ENCODE measurements around the gene SDC4. TPM values are rescaled to one million over a fixed set of nuclear protein-coding genes. Genes with fewer than 3 reads are reported as not detected.
A peak's percentile ranks its signal among the peaks of the same experiment; 100 is the strongest.

The SDC4 gene
- total RNA-seq, 2 donors from 2014 or later, result 62.0 to 97.6 TPM

DNA sequence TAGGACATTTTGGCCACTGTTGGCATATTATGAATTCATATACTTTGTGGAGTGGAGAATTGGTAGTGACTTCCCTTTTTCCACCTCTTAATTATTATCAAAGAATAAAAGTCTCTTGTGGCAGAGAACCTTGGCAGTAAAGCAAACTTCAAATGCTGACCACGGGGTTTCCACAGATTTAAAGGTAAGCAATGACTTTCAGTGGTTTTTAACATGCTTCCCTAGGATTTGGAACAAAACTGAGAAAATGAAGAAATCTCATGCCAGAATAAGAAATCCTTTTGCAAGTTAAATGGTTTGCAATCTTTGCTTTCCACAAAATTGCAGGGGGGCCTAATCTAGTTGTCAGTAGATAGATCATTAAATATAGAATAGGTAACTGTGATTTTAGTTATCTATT, 2.0 kb upstream of the SDC4 start:
- DNase-seq, result no peak
- no peaks in the 10 kb centered on the region for H3K27me3 ChIP-seq
- TF ChIP-seq, protein P1, sequence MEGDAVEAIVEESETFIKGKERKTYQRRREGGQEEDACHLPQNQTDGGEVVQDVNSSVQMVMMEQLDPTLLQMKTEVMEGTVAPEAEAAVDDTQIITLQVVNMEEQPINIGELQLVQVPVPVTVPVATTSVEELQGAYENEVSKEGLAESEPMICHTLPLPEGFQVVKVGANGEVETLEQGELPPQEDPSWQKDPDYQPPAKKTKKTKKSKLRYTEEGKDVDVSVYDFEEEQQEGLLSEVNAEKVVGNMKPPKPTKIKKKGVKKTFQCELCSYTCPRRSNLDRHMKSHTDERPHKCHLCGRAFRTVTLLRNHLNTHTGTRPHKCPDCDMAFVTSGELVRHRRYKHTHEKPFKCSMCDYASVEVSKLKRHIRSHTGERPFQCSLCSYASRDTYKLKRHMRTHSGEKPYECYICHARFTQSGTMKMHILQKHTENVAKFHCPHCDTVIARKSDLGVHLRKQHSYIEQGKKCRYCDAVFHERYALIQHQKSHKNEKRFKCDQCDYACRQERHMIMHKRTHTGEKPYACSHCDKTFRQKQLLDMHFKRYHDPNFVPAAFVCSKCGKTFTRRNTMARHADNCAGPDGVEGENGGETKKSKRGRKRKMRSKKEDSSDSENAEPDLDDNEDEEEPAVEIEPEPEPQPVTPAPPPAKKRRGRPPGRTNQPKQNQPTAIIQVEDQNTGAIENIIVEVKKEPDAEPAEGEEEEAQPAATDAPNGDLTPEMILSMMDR (IDR thresholded peaks at IDR 0.05), result no peak
- TF ChIP-seq POLR2A (IDR thresholded peaks at IDR 0.05), result no peak
- H3K27ac ChIP-seq, result no peak overlapping the region
- H3K4me3 ChIP-seq, result no peak overlapping the region
- WGBS, 2 donors, result 44 to 50% methylated on average over 1 of the region's 1 CpG
- H3K4me1 ChIP-seq, result peaks cover 22% of the 10 kb centered on the region
- ATAC-seq, result no peak
- no peaks in the 10 kb centered on the region for H3K36me3 ChIP-seq (replicated peaks in 1 of 2; ENCODE audit: insufficient read depth in 1 of 2, low read depth in 2 of 2)
- H3K9me3 ChIP-seq, result no peaks in the 10 kb centered on the region
- intact Hi-C loops (cut with DNase I), result no loop called here

DNA sequence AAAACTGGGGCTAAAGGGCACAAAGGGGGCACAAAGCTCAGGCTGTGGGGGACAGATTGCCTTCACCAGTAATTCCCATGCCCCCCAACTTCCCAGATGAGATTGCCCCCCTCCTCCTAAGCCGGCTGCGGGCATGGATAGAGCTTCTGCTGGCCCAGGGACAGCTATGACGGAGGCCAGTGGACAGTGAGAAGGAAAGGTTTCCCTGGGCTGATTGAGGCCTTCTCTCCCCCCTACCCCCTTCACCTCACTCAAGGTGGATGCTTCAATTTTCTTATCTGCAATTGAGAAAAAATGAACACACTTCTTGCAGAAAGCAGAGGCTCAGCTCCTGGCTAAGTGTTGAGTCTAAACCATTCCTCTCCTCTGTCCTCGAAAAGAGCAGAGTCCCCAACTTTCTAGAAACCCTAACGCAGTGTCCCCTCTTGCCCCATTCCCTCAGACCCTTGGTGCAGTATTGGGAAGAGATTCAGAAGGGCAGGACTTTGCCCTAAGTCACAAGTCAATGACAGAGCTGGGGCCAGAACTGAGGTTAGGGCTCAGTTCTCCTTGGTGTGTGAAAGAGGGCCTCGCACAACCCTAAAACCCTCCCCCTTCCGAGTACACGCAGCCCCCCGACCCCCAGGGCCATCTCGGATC, 808 bp downstream of the SDC4 start:
- H3K4me3 ChIP-seq, result peak overlapping the region; percentile 56 to 75
- intact Hi-C loops (cut with DNase I), result no loop called here
- ATAC-seq (peak; percentile 1), DNase-seq (peak in 2 of 4 donors; percentile 48 to 55)
- peak overlapping the region; percentile 91 to 99 (median 98) for H3K27ac ChIP-seq
- WGBS, 2 donors, result 5 to 8% methylated on average over 6 to 10 of the region's 10 CpGs
- H3K27me3 ChIP-seq, result no peaks in the 10 kb centered on the region
- TF ChIP-seq POLR2A (IDR thresholded peaks at IDR 0.05), result no peak
- no peaks in the 10 kb centered on the region for H3K36me3 ChIP-seq (replicated peaks in 1 of 2; ENCODE audit: insufficient read depth in 1 of 2, low read depth in 2 of 2)
- H3K9me3 ChIP-seq, result no peaks in the 10 kb centered on the region
- H3K4me1 ChIP-seq, result peaks cover 50% of the 10 kb centered on the region

DNA sequence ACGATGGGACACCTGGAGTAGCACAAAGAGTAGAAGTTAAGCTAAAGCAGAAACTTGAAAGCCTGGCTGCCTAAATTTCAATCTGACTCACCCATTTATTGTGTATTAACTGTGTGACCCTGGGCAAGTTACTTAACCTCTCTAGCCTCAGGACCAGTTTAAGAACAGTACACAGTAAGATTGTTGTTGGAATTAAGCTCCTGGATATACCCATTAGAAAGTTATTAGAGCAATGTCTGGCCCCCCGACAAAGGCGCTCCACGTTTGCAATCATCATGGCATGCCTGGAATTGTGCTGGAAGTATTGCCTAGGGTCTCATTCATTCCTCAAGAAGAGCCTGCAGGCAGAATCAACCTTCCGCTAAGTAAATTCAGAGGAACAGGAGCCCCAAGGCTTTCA, 1.4 kb downstream of the SDC4 start:
- TF ChIP-seq, protein P1 (IDR thresholded peaks at IDR 0.05), result no peak
- no peak for TF ChIP-seq POLR2A (IDR thresholded peaks at IDR 0.05)

DNA sequence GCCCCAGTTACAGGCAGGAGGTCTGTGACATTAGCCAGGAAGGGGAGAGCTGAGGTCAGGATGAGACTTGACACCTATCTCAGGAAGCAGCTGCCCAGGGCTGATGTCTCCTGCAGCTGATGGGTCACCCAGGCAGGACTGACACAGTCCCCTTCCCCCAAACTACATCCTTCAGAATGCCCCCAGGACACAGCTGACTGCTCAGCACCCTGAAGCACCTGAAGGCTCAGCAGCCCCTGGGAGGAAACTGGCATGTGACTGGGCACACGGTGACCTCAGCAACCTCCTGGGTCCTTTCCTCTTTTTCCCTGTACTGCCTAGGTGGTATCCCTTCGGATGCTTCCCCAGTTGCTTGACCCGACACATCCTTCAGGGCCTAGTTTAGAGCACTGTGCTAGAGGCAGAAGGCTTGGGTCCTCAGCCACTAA, 1.9 kb downstream of the SDC4 start:
- Histone ChIP-seq H3K36me3 (replicated peaks in 1 of 2; ENCODE audit: insufficient read depth in 1 of 2, low read depth in 2 of 2) (no peaks in the 10 kb centered on the region), H3K27ac (peak overlapping the region; percentile 91 to 99 (median 98)), H3K4me3 (peak overlapping the region; percentile 56 to 75), H3K4me1 (peaks cover 61% of the 10 kb centered on the region), H3K27me3 (no peaks in the 10 kb centered on the region), H3K9me3 (no peaks in the 10 kb centered on the region)
- intact Hi-C loops (cut with DNase I), result no loop called here
- 16 to 22% methylated on average over 3 of the region's 3 CpGs for WGBS, 2 donors
- DNase-seq, result peak in 2 of 4 donors; percentile 39 to 50
- ATAC-seq, result no peak
- TF ChIP-seq, protein P1 (IDR thresholded peaks at IDR 0.05), result no peak
- TF ChIP-seq POLR2A (IDR thresholded peaks at IDR 0.05), result peak in 1 of 3 donors; percentile 23

More for the DNA sequence above, 1.4 kb downstream of the SDC4 start:
- DNase-seq, result no peak
- Histone ChIP-seq H3K4me3 (peak overlapping the region; percentile 56 to 75), H3K27ac (peak overlapping the region; percentile 91 to 99 (median 98)), H3K27me3 (no peaks in the 10 kb centered on the region), H3K9me3 (no peaks in the 10 kb centered on the region), H3K36me3 (replicated peaks in 1 of 2; ENCODE audit: insufficient read depth in 1 of 2, low read depth in 2 of 2) (no peaks in the 10 kb centered on the region), H3K4me1 (peaks cover 55% of the 10 kb centered on the region)
- intact Hi-C loops (cut with DNase I), result no loop called here
- no peak for ATAC-seq
- WGBS, 2 donors, result 9 to 12% methylated on average over 5 of the region's 5 CpGs

DNA sequence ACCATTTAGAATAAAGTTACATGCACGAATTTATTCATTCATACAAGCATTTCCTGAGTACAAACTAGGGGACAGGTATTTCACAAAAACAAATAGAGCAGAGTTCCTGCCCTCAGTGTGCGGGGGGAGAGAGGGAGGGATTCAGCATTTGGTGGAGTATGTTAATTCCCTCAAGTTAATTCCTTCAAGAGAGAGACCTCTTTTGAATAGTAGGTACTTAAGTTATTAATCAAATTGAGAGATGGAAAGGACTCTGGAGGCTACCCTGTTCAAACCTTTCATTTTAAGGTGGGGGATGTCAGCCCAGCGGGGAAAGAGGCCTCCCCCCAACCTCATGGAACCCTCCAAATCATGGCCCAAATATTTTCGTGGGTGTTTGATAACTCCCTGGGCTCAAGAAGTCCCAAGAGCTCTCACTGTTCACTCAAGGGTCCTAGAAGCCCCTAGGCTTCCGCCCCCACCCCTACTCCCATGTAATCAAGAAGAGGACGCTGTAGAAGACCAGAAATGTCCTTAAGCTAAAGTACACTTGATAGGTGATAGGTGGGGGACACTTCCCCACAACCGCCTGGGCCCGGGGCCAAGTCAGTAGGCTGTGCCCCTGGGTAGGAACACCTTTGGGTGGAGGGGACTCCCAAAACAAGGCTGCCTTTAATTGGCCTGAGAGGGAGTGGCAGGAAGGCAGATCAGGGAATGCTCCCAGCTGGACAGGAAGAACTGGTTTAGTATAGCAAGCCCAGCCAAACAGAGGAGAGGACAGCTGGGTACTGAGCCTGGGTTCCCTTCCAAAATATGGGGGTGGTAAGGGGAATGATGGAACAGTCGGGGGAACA, 2.9 kb downstream of the SDC4 start:
- intact Hi-C loops (cut with DNase I), result no loop called here
- peaks cover 71% of the 10 kb centered on the region for H3K4me1 ChIP-seq
- H3K4me3 ChIP-seq, result no peak overlapping the region
- DNase-seq (peak; percentile 71 to 84 (median 82)), ATAC-seq (peak; percentile 15)
- H3K36me3 ChIP-seq (replicated peaks in 1 of 2; ENCODE audit: insufficient read depth in 1 of 2, low read depth in 2 of 2), result no peaks in the 10 kb centered on the region
- H3K9me3 ChIP-seq, result no peaks in the 10 kb centered on the region
- no peaks in the 10 kb centered on the region for H3K27me3 ChIP-seq
- H3K27ac ChIP-seq, result peak overlapping the region; percentile 91 to 99 (median 98)
- 20 to 26% methylated on average over 9 of the region's 9 CpGs for WGBS, 2 donors
- TF ChIP-seq, protein P1 (IDR thresholded peaks at IDR 0.05), result no peak
- peak; percentile 59 to 82 (median 81) for TF ChIP-seq POLR2A (IDR thresholded peaks at IDR 0.05)
